Sciatic nerve (tissue), 2 donors: ENCODE measurements around the gene KMT2A. TPM values are rescaled to one million over a fixed set of nuclear protein-coding genes. Genes with fewer than 3 reads are reported as not detected.
"Not testable (repeated sequence)": the region's sequence is repeated elsewhere in the genome, so short reads cannot be mapped to it uniquely, and the experiment has no call there.

Source experiments
- ATAC-seq: fragments of 200-7000 bp; cut with Tn5 transposase; one replicate; pipeline ENCODE4 v1.9.1; 2020; ENCODE audit warnings: mild to moderate bottlenecking, moderate library complexity
- DNase-seq: peaks from one replicate; pipeline ENCODE4 v3.0.0-alpha.2; 2020; ENCODE audit warnings: low spot score
- intact Hi-C: fragments of 100-400 bp; cut with DNase I; formaldehyde crosslinking; loops from one replicate; pipeline ENCODE4 v1.14.2; 2022
- total RNA-seq: library from RNA; stranded (reverse); fragmentation: NEBNext Ultra II Directional; extraction: Animal tissue kit (Norgen Biotek cat#: 25700); gene quantifications from one replicate; pipeline ENCODE4 v1.2.1, GENCODE V29; 2021
- donor health status: DM: no; HTN: no; CAD: no.
- donor health status: DM: no; HTN: no; CAD: no.

The KMT2A gene
- total RNA-seq, 1 donor from 2014 or later: 132 TPM

GRCh38 chr11:118569670-118570069 is 133.4 kb downstream of the KMT2A start:
- DNase-seq (no peak), ATAC-seq (no peak)
- intact Hi-C loops: no loop called here

GRCh38 chr11:118570787-118571186 is 134.5 kb downstream of the KMT2A start:
- ATAC-seq (no peak), DNase-seq (no peak)
- intact Hi-C loops: no loop called here

GRCh38 chr11:118571701-118572060 is 135.4 kb downstream of the KMT2A start:
- DNase-seq, intact Hi-C loops: not testable (repeated sequence)
- ATAC-seq: peak; percentile 19

- ATAC-seq: peak; percentile 93
- intact Hi-C loops: no loop called here
- DNase-seq: peak; percentile 88
These were observed 136.0 kb downstream of the KMT2A start, which contains the start of gene ARCN1 for GRCh38 chr11:118572061-118572980. TSS of gene ARCN1 (plus strand) at chr11:118572409. CDS start at chr11:118572548, 139 bp downstream.

- no peak for DNase-seq
- intact Hi-C loops: no loop called here
- ATAC-seq: peak; percentile 20
These were observed 136.8 kb downstream of the KMT2A start for GRCh38 chr11:118572981-118573550.

- DNase-seq (no peak), ATAC-seq (no peak)
- intact Hi-C loops: no loop called here
These were observed 138.3 kb downstream of the KMT2A start for GRCh38 chr11:118574636-118575035.

Other genes starting within 250 kb of the KMT2A start
- 20.8 TPM for gene JAML, start 211.5 kb upstream of the KMT2A start, total RNA-seq
- 2.7 TPM for gene MPZL3, start 184.1 kb upstream of the KMT2A start, total RNA-seq
- 49.6 TPM for gene MPZL2, start 172.2 kb upstream of the KMT2A start, total RNA-seq
- gene CD3E, start 131.8 kb upstream of the KMT2A start, total RNA-seq: 2.5 TPM
- 3.8 TPM for gene CD3D, start 93.8 kb upstream of the KMT2A start, total RNA-seq
- 1.2 TPM for gene CD3G, start 92.1 kb upstream of the KMT2A start, total RNA-seq
- 40.8 TPM for gene UBE4A, start 76.9 kb upstream of the KMT2A start, total RNA-seq
- gene ATP5MG, start 34.9 kb upstream of the KMT2A start, total RNA-seq: 117 TPM
- 0.71 TPM for gene TTC36, start 91.0 kb downstream of the KMT2A start, total RNA-seq
- 20.9 TPM for gene TMEM25, start 94.7 kb downstream of the KMT2A start, total RNA-seq
- gene IFT46, start 129.4 kb downstream of the KMT2A start, total RNA-seq: 22.2 TPM
- 135 TPM for gene ARCN1, start 135.9 kb downstream of the KMT2A start, total RNA-seq
- 419 TPM for gene PHLDB1, start 171.1 kb downstream of the KMT2A start, total RNA-seq
- not detected for gene TREH, start 243.2 kb downstream of the KMT2A start, total RNA-seq